Measurements from ENCODE around the gene NEU3. TPM values are rescaled to one million over a fixed set of nuclear protein-coding genes. Genes with fewer than 3 reads are reported as not detected.
"Not testable (repeated sequence)": the region's sequence is repeated elsewhere in the genome, so short reads cannot be mapped to it uniquely, and the experiment has no call there.

The NEU3 gene
- total RNA-seq, 1 donor from 2014 or later: 4.9 TPM

DNA sequence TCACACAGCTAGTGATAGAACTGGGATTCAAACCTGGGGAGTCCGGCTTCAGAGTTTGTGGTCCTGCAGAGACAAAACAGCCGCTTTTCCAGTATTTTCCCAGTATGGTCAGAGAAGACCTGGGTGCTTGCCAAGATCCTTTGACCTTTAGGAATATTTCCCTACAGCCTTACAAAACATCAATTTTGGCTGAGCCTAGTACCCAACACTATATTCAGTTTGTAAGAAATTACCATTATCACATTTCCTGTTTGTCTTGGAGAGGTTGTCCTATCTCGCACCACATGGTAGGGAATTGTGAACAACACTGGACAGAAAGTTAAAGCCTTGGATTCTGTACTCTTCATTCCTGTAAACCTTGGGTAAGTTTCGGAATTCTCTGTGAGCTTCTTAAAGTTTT lies 10.7 kb upstream of the NEU3 start:
- DNase-seq (no peak), ATAC-seq (peak; percentile 61)
- intact Hi-C loops (cut with micrococcal nuclease): no loop called here

DNA sequence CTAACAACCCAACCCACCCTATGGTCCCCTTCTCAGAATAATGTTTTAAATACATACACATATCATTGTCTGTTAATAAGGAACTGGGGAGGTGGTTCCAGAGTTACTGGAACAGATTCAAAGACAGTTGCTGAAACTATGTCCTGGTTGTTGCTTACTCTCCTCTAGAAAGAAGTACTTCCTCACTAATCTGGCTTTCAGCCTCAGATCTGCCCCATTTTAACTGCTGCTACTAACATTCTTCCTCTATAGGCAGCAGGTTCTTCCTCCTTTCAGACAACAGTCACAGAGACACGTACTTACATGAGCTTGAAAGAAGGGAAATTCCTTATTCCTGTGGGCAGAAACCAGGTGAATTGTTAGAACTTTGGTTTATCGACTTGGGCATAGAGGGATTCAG lies 8.1 kb upstream of the NEU3 start:
- intact Hi-C loops (cut with micrococcal nuclease): no loop called here
- ATAC-seq: peak; percentile 29
- no peak for DNase-seq

DNA sequence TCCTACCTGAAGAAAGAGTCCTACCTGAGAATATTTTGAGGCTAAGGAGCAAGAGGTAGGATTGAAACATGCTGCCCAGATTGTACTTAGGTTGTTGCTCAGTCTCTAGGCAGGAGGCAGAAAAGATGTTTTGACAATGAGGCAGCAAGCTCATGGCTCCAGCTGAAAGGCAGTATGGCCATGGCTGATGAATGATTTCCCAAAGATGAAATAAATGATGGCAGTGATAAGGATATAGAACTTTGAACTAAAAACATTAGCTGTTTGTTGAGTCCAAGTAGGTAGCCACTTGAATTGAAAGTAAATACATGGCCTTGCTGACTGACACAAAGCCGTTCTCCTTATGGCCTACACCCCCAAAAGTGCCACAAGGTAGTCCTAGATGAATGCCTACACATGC lies 6.8 kb upstream of the NEU3 start:
- DNase-seq: no peak

DNA sequence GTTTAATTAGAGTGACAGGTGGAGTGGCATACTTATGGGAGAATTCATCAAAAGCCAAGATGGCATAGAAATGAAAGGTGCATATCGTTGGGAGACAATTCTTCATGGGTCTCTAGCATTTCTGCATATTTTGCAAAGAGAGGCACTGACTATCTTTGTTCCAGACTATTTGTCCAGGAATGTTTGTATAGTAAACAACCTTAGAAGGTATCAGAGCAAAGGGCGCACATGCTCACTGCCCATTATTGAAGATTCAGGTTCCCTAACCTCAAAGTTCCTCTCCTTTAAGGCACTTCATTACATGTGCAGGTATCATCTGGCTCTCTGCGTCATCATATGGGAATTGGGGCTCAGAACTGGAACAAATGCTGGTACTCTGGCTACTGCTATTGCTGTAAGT lies 4.7 kb upstream of the NEU3 start:
- no peak for ATAC-seq
- DNase-seq: no peak
- intact Hi-C loops (cut with micrococcal nuclease): no loop called here

More for the DNA sequence above, 6.8 kb upstream of the NEU3 start:
- intact Hi-C loops (cut with micrococcal nuclease): no loop called here
- ATAC-seq: no peak

DNA sequence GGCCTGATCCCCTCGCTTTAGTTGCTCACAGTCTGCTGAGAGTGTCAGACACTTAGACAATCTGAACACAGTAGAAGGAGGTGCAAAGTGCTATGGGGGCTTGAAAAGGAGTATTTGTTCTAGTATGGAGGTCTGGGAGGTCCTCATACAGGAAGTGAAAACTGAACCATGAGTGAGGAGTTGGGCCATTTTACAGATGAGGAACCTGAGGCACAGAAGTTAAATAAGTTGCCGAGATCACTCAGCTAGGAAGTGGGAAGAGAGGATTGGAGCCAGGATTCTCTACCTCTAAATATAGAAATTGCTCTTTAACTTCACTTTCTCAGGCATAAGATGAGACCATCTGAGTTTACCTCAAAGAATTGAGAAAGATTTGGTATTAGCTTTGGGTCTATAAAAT lies 4.0 kb upstream of the NEU3 start:
- ATAC-seq (no peak), DNase-seq (no peak)
- intact Hi-C loops (cut with micrococcal nuclease): no loop called here

DNA sequence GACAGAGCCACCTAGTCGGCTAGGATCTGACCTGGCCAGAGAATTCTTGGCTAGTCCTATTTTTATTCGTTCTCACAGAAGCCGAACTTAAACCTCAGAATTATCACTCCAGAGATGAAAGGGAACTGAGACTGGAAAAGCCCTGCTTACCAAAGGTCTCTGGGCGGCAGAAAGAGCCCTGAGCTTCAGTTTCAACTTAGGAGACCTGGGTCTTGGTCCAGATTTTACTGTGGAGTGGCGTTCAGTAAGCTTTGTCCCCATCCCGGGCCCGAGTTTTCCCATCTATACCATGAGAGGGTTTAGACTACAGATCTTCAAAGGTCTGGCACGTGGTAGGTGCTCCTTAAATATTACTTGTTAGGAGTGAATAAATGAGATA lies 516 bp downstream of the NEU3 start:
- intact Hi-C loops (cut with micrococcal nuclease): no loop called here
- no peak for DNase-seq
- ATAC-seq: peak; percentile 4

DNA sequence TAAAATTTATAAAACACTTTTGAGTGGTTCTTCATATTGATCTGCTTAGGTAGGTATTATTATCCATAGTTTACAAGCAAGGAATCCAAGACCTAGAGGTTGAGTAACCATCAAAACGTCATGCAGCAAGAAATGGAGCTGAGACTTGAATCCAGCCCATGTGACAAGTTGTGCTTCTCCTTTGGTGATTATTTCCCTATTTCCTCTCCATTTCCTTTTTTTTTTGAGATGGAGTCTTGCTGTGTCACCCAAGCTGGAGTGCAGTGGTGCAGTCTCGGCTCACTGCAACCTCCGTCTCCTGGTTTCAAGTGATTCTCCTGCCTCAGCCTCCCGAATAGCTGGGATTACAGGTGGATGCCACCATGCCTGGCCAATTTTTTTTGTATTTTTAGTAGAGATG lies 1.4 kb downstream of the NEU3 start:
- intact Hi-C loops (cut with micrococcal nuclease); ATAC-seq; DNase-seq: not testable (repeated sequence)

DNA sequence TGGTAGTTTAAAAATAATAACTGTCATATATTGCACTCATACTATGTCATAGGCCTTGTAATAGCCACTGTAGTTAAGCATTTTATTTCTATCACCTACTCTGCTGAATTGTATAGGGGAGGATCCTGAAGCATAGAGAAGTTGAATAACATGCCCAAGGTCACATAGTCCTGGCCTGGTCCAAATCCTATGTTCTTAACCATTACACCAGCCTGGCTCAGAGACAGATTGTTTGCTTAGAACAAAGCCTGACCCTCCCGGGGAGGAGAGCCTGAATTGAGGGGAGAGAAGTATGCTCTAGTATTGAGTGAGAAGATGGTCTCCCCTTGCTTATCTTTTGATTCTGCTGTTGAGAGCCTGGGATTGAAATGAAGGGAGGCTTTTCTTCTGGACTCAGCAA lies 2.2 kb downstream of the NEU3 start:
- no peak for ATAC-seq

DNA sequence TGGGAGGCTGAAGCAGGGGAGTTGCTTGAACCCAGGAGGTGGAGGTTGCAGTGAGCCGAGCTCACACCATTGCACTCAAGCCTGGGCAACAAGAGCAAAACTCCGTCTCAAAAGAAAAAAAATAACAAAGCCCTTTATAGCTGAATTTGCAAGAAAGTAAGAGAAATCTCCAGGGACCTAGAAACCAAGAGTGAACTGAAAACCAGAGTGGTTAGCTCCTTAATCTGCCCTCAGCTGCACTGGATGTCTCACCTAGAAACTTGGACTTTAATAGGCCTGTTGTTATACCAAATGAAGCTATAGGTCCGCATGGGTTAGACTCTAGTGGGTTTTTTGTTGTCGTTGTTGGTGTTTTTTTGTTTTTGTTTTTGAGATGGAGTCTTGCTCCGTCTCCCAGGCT lies 4.1 kb downstream of the NEU3 start:
- no peak for ATAC-seq
- intact Hi-C loops (cut with micrococcal nuclease): no loop called here
- DNase-seq: no peak

More for the DNA sequence above, 2.2 kb downstream of the NEU3 start:
- DNase-seq: no peak
- intact Hi-C loops (cut with micrococcal nuclease): no loop called here

DNA sequence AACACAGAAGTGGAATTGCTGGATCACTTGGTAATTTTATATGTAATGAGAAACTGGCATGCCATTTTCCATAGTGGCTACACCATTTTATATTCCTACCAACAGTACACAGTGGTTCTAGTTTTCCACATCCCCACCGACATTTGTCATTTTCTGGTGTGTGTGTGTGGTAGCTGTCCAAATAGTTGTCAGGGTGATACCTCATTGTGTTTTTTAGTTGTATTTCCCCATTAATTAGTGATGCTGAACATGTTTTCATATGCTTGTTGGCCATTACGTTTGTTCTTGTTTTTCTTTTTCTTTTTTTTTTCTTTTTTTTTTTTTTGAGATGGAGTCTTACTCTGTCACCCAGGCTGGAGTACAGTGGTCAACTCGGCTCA lies 12.2 kb downstream of the NEU3 start:
- DNase-seq (no peak), ATAC-seq (no peak)

DNA sequence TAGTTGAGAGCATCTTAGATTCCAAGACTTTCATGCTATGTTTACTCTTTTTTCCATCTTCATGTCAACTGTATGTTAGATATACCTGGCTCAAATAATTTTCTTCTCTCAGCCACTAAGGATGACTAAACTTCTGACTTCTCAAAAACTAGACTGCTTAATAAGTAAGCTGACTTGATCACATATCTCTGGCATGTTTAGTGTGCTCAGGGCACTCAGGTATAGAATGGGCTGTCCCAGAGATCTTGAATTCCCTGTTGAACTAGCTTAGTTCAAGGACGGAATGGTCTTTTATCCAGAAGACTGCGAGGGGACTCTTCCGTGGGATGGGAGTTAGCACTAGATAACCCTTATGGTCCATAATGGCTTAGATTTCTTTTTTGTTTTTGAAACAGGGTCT lies 13.0 kb downstream of the NEU3 start:
- ATAC-seq (no peak), DNase-seq (no peak)
- intact Hi-C loops (cut with micrococcal nuclease): no loop called here

More for the DNA sequence above, 12.2 kb downstream of the NEU3 start:
- intact Hi-C loops (cut with micrococcal nuclease): no loop called here

DNA sequence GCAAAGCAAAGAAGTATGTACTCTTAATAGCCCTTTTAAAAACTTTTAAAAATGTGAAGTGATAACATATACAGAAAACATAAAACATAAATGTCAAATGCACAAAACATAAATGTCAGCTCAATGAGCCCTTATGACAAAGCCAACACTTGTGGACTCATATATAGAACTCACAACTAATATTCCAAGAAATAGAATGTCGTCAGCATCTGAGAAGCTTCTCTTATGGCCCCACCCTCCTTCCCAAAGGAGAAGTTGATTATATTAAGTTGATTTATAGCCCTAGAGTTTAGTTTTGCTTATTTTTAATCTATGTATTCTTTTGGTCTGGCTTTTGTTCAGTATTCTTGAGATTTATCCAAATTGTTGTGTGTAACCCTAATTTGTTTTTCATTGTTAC lies 13.8 kb downstream of the NEU3 start:
- intact Hi-C loops (cut with micrococcal nuclease): no loop called here
- no peak for DNase-seq
- no peak for ATAC-seq

DNA sequence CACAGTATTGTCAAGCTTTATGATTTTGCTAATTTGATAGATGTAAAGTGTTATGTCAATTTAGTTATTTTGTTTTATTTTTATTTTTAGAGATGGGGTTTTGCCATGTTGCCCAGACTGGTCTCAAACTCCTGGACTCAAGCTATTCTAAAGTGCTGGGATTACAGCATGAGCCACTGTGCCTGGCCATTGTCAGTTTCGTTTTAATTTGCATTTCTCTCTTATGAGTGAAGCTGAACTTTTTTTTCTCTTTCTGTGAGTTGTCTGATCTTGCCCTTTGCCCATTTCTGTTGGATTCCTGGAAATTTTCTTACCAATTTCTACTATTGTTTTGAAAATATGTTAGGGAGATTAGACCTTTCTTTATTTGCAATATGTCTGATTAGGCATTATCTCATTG lies 15.5 kb downstream of the NEU3 start:
- ATAC-seq (no peak), DNase-seq (no peak)
- intact Hi-C loops (cut with micrococcal nuclease): no loop called here

DNA sequence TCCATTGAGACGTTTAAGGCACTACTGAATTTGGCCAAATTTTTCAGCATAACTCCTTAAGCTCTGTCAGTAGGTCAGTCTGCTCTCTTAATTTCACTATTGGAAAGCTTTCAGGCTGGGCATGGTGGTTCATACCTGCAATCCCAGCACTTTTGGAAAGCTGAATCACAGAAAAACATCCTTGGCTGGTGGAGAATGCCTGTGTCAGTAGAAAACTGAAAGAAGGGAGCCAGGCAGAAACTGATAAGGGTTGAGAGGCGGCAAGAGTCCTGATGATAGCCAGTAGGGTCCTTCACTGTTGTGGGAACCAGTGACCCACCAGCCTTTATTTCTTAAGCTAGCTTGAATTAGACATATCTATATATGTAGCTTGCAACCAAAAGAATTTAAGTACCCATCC lies 22.6 kb downstream of the NEU3 start:
- ATAC-seq (no peak), DNase-seq (no peak)
- intact Hi-C loops (cut with micrococcal nuclease): no loop called here

DNA sequence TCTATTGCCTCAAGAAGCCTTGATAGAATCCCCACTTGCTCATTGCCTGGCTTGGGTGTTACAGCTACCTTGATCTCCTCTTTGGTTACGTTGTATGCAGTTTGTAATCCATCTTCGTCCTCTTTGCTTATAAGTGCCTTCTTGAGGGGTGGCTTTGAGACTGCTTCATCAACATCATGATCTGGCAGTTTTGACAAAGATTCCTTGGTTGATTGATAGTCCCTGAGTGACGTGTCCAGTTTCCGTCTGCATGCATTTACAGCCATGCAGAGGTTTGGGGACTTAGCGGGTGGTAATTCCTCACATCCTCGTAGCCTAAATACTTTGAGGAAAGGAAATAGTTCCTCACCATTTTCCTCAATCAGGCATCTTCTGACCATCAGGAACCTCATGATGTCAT lies 23.1 kb downstream of the NEU3 start:
- no peak for ATAC-seq
- no peak for DNase-seq
- intact Hi-C loops (cut with micrococcal nuclease): no loop called here

DNA sequence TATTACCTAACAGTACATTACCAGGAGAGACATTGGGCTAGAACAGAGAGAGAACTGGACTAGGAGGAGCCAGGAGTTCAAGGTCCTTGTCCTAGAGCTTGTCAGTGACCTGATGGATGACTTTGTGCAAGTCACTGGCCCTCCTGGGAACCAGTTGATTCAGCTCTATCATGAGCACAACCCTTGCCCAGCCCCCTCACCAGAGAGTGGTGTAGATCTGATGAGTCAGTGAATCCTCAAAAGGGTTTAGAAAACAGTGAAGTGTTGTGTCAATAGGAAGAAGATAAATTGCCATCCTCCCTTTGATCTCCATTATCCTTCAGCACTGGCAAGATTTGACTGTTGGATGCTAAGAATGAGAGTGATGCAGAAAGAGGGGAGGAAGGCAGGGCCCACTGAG lies 24.3 kb downstream of the NEU3 start:
- intact Hi-C loops (cut with micrococcal nuclease): no loop called here
- no peak for DNase-seq
- ATAC-seq: no peak

DNA sequence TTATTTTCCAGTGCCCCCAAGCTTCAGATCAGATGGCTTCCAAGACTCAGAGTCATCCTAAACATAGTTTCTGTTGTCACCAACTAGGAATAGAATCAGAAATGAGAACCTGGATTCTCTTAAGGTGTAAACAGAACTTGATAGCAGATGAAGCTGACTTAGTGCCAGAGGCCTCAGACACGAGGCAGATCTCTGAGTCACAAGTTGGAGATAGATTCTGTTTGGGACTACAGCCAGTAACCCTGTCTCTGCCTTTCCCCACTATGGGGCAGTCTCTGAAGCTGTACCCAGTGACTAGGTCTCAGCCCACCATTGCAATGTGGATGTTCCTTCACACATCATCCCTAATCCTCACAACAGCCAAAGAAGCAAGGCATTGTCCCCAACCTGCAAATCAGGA lies 25.4 kb downstream of the NEU3 start:
- DNase-seq: no peak
- intact Hi-C loops (cut with micrococcal nuclease): no loop called here
- ATAC-seq: peak; percentile 88

DNA sequence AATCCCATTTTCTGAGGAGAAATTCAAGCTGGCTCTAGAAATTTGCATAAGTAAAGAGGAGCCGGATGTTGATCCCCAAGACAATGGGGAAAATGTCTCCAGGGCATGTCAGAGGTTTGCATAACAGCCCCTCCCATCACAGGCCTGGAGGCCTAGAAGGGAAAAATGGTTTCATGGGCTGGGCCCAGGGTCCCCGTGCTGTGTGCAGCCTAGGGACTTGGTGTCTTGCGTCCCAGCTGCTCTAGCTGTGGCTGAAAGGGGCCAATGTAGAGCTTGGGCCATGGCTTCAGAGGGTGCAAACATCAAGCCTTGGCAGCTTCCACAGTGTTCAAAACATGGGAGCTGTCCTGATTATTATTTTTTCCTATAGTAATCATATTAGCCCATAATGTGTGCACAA lies 30.5 kb downstream of the NEU3 start:
- ATAC-seq; intact Hi-C loops (cut with micrococcal nuclease); DNase-seq: not testable (repeated sequence)

DNA sequence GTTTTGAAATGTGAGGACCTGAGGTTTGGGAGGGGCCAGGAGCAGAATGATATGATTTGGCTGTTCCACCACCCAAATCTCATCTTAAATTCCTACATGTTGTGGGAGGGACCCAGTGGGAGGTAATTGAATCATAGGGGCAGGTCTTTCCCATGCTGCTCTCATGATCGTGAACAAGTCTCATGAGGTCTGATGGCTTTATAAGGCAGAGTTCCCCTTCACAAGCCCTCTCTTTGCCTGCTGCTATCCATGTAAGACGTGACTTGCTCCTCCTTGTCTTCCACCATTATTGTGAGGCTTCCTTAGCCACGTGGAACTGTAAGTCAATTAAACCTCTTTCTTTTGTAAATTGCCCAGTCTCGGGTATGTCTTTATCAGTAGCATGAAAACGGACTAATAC lies 31.6 kb downstream of the NEU3 start:
- intact Hi-C loops (cut with micrococcal nuclease): loop anchor here (10.0 kb wide), 1 partner anchor 224 kb away; the partner anchor contains the start of gene TPBGL
- ATAC-seq, DNase-seq: not testable (repeated sequence)

DNA sequence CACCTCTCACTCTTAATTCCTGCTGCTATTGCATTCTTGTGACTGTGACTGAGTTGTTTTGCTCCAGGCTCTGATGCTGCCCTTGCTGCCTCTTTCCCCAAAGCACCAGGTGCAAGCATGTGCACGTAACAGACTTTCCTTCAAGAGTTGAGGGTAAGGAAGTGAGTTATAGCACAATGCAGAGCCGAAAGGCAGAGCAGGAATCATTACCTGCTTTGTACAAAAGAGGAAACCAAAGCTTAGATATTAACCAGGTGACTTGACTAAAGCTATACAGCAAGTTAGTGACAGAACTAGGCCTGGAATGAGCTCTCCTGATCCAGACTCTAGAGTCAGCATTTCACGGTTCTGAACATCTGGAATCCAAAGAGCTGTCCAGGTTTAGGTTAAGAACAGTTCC lies 33.6 kb downstream of the NEU3 start:
- DNase-seq: no peak
- intact Hi-C loops (cut with micrococcal nuclease): loop anchor here (10.0 kb wide), 1 partner anchor 223 kb away; the partner anchor contains the start of gene TPBGL
- ATAC-seq: no peak

DNA sequence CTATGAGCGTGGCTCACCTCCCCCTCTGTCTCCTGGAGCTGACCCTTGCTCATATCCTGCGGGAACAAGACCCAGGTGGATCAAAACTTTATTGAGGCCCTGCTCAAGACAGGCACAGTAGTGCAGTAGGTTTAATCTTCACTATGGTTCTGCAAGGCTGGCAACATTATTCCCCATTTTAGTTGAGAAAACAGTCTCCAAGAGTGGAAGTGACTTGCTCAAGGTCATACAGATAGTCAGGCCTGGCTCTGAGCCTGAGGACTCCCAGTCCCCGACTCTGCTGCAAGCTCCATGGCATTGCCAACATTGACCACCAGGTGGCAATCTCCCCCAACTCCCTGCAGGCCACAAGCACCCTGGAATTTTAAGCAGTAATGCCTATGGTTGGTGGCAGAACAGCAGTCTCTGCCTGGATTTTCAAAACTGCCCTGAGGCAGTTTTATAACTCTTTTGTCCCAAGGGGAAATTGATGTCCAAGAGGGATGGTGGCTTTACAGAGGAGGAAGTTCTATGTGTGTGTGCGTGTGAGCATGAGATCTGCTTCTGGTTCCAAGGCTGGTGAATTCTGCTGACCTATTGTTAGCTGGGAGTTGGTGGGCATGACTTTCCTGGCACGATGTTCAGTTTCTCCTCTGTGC lies 34.1 kb downstream of the NEU3 start:
- intact Hi-C loops (cut with micrococcal nuclease): loop anchor here (10.0 kb wide), 1 partner anchor 222 kb away; the partner anchor contains the start of gene TPBGL
- peak; percentile 90 for ATAC-seq
- DNase-seq: peak; percentile 82

Data from left ventricle myocardium superior (tissue), 1 donor.